Sigmoid colon (tissue), 3 donors: Measurements from ENCODE around the gene UBE2A.

Source experiments
- CTCF ChIP-seq, 4 experiments: fragments of 450-650 bp in 3 of 4; fragments of 200-600 bp in 1 of 4; IDR thresholded peaks; one replicate each; pipeline ENCODE4 v1.5.1; 2016 to 2019; ENCODE audit warnings: antibody characterized with exemption in 4 of 4, mild to moderate bottlenecking in 3 of 4, moderate library complexity in 2 of 4
- POLR2A ChIP-seq, 2 donors: fragments of 450-650 bp; IDR thresholded peaks; one replicate each; pipeline ENCODE4 v1.6.1; 2016; ENCODE audit warnings: antibody characterized with exemption in 2 of 2, mild to moderate bottlenecking in 2 of 2, moderate library complexity in 2 of 2

- TF ChIP-seq CTCF (IDR thresholded peaks at IDR 0.05) = no peak
- TF ChIP-seq POLR2A (IDR thresholded peaks at IDR 0.05) = no peak
Observed at GRCh38 chrX:119570351-119570835, 4.0 kb upstream of the UBE2A start.
